Spleen (tissue), 7 donors: ENCODE measurements around the gene PRIMA1.

Experiments
- CTCF ChIP-seq, 11 experiments: fragments of 200-600 bp in 7 of 11; fragments of 450-650 bp in 4 of 11; sonication (generic) in 4 of 11; IDR thresholded peaks in 8 of 11; conservative IDR thresholded peaks in 3 of 11; 1 replicate in 7 of 11; 2 replicates in 4 of 11; pipeline versions ENCODE4 v1.4.0 to v1.8.0; 2016 to 2021; ENCODE audit warnings: antibody characterized with exemption in 11 of 11, inconsistent platforms in 4 of 11, mild to moderate bottlenecking in 1 of 11
- POLR2A ChIP-seq, 3 donors: fragments of 450-650 bp; IDR thresholded peaks; one replicate each; pipeline ENCODE4 v1.5.1; 2017; ENCODE audit warnings: antibody characterized with exemption in 3 of 3, mild to moderate bottlenecking in 1 of 3
- POLR2AphosphoS5 ChIP-seq, 3 donors: sonication (generic); formaldehyde crosslinking; IDR thresholded peaks; one replicate each; pipeline ENCODE4 v1.5.1; 2017; ENCODE audit warnings: antibody characterized with exemption in 3 of 3
- donor health status: DM: no; HTN: no; CAD: no; lungs with moderate emphysema.
- donor health status: DM: no; HTN: no; CAD: no.
- donor health status: DM: no; HTN: no; CAD: no.

GRCh38 chr14:93707475-93707874 is 80.8 kb downstream of the PRIMA1 start:
- TF ChIP-seq CTCF (IDR thresholded peaks at IDR 0.05 in 8 of 11, conservative IDR thresholded peaks at IDR 0.05 in 3 of 11) (no peak), POLR2A (IDR thresholded peaks at IDR 0.05) (no peak), POLR2AphosphoS5 (IDR thresholded peaks at IDR 0.05) (no peak)
